HL-60 (cell line): ENCODE results near the gene XRCC5.

Experiments
- GABPA ChIP-seq: IDR thresholded peaks from 2 replicates; pipeline ENCODE4 v1.6.1; 2012; ENCODE audit warnings: low read depth
- POLR2AphosphoS5 ChIP-seq: IDR thresholded peaks from 2 replicates; pipeline ENCODE4 v1.6.1; 2012; ENCODE audit warnings: low read depth
- SPI1 ChIP-seq: IDR thresholded peaks from 2 replicates; pipeline ENCODE4 v1.6.1; 2012; ENCODE audit warnings: low read depth, mild to moderate bottlenecking, borderline replicate concordance
- TF ChIP-seq, protein P1 (sequence below): IDR thresholded peaks from one replicate; pipeline ENCODE4 v1.5.1; 2011; ENCODE audit warnings: low read length, control low read depth, inconsistent platforms; ENCODE audit not compliant: insufficient read depth
- TF ChIP-seq, protein P2 (sequence below): IDR thresholded peaks from 2 replicates; pipeline ENCODE4 v1.6.1; 2012; ENCODE audit warnings: low read depth; ENCODE audit not compliant: insufficient replicate concordance

DNA sequence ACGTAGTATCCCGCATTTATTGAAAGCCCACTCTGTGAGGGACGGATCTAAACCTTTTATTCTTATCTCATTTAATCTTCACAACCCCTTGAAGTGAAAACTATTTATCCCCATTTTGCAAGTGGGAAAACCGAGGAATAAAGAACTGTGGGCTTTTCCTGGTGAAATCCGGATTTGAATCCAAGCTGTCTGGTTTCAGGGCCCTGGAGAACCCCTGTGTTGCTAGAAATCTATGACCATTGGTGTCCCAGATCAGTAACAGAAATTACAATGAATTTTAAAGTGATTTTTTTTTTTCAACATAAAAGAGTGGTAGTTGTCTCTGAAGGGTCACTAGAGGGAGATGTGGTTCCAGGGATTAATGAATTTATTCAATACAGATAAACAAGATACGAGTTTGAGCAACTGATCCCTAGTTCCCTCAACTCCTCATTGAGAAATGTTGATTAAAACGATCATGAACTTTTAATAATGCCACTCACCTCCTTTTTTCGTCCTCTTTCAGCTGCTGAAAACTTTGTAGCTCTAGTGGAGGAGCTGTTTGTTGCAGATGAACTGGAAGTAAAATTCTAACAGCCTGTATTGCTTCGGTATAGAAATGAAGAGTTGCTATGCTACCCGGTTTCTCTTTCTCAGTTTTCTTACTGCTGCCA is 940 bp downstream of the XRCC5 start:
- TF ChIP-seq, protein P1, sequence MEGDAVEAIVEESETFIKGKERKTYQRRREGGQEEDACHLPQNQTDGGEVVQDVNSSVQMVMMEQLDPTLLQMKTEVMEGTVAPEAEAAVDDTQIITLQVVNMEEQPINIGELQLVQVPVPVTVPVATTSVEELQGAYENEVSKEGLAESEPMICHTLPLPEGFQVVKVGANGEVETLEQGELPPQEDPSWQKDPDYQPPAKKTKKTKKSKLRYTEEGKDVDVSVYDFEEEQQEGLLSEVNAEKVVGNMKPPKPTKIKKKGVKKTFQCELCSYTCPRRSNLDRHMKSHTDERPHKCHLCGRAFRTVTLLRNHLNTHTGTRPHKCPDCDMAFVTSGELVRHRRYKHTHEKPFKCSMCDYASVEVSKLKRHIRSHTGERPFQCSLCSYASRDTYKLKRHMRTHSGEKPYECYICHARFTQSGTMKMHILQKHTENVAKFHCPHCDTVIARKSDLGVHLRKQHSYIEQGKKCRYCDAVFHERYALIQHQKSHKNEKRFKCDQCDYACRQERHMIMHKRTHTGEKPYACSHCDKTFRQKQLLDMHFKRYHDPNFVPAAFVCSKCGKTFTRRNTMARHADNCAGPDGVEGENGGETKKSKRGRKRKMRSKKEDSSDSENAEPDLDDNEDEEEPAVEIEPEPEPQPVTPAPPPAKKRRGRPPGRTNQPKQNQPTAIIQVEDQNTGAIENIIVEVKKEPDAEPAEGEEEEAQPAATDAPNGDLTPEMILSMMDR, result no peak
- TF ChIP-seq POLR2AphosphoS5 (no peak), GABPA (no peak), SPI1 (no peak)
- TF ChIP-seq, protein P2, sequence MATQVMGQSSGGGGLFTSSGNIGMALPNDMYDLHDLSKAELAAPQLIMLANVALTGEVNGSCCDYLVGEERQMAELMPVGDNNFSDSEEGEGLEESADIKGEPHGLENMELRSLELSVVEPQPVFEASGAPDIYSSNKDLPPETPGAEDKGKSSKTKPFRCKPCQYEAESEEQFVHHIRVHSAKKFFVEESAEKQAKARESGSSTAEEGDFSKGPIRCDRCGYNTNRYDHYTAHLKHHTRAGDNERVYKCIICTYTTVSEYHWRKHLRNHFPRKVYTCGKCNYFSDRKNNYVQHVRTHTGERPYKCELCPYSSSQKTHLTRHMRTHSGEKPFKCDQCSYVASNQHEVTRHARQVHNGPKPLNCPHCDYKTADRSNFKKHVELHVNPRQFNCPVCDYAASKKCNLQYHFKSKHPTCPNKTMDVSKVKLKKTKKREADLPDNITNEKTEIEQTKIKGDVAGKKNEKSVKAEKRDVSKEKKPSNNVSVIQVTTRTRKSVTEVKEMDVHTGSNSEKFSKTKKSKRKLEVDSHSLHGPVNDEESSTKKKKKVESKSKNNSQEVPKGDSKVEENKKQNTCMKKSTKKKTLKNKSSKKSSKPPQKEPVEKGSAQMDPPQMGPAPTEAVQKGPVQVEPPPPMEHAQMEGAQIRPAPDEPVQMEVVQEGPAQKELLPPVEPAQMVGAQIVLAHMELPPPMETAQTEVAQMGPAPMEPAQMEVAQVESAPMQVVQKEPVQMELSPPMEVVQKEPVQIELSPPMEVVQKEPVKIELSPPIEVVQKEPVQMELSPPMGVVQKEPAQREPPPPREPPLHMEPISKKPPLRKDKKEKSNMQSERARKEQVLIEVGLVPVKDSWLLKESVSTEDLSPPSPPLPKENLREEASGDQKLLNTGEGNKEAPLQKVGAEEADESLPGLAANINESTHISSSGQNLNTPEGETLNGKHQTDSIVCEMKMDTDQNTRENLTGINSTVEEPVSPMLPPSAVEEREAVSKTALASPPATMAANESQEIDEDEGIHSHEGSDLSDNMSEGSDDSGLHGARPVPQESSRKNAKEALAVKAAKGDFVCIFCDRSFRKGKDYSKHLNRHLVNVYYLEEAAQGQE, result no peak
